Stimulated activated memory B cell treated with anti-CD40 and anti-IgM and Interleukin-4, amounts not matched to agents 10 μg/mL and 1 μg/mL and 100 μg/mL, for 72 hours (primary cell): Measurements from ENCODE around the gene GPSM3.

Source experiments
- ATAC-seq: fragments of 150-1000 bp; cut with Tn5 transposase; 2 replicates; pipeline ENCODE4 v1.10.0; 2021
- H3K27ac Mint-ChIP-seq: one replicate; pipeline ENCODE4 v1.8.0; 2022; ENCODE audit warnings: mild to moderate bottlenecking, mixed read lengths
- H3K27me3 Mint-ChIP-seq: one replicate; pipeline ENCODE4 v1.8.0; 2022; ENCODE audit warnings: mixed read lengths
- H3K36me3 Mint-ChIP-seq: one replicate; pipeline ENCODE4 v1.8.0; 2022; ENCODE audit warnings: mixed read lengths
- H3K4me1 Mint-ChIP-seq: one replicate; pipeline ENCODE4 v1.8.0; 2022; ENCODE audit warnings: mixed read lengths
- H3K4me3 Mint-ChIP-seq: one replicate; pipeline ENCODE4 v1.8.0; 2022; ENCODE audit warnings: mild to moderate bottlenecking, moderate library complexity, mixed read lengths
- H3K9me3 Mint-ChIP-seq: one replicate; pipeline ENCODE4 v1.8.0; 2022; ENCODE audit warnings: mixed read lengths

The GPSM3 gene

GRCh38 chr6:32184084-32184640 is 8.3 kb downstream of the GPSM3 start, which contains the start of gene AGER:
TSS of gene AGER (minus strand) at chr6:32184253. CDS start at chr6:32184222, 31 bp downstream.
- peaks cover 52% of the 10 kb centered on the region for H3K36me3 Mint-ChIP-seq
- no peaks in the 10 kb centered on the region for H3K9me3 Mint-ChIP-seq
- peaks cover 65% of the 10 kb centered on the region for H3K4me1 Mint-ChIP-seq
- H3K27ac Mint-ChIP-seq = no peak within 1 kb of the TSS
- ATAC-seq = no peak
- no peaks in the 10 kb centered on the region for H3K27me3 Mint-ChIP-seq
- no peak within 1 kb of the TSS for H3K4me3 Mint-ChIP-seq

- Mint-ChIP-seq H3K4me1 (peaks cover 65% of the 10 kb centered on the region), H3K4me3 (no peak overlapping the region), H3K36me3 (peaks cover 52% of the 10 kb centered on the region), H3K27me3 (no peaks in the 10 kb centered on the region), H3K9me3 (no peaks in the 10 kb centered on the region), H3K27ac (no peak overlapping the region)
- no peak for ATAC-seq
These were observed 8.9 kb downstream of the GPSM3 start for GRCh38 chr6:32183483-32184083.

GRCh38 chr6:32183030-32183429 is 9.4 kb downstream of the GPSM3 start:
- no peaks in the 10 kb centered on the region for H3K27me3 Mint-ChIP-seq
- peaks cover 63% of the 10 kb centered on the region for H3K4me1 Mint-ChIP-seq
- H3K4me3 Mint-ChIP-seq = no peak overlapping the region
- H3K9me3 Mint-ChIP-seq = no peaks in the 10 kb centered on the region
- H3K36me3 Mint-ChIP-seq = peaks cover 53% of the 10 kb centered on the region
- ATAC-seq = no peak
- peak overlapping the region; percentile 23 for H3K27ac Mint-ChIP-seq

GRCh38 chr6:32182555-32182981 is 9.9 kb downstream of the GPSM3 start:
- H3K36me3 Mint-ChIP-seq = peaks cover 50% of the 10 kb centered on the region
- H3K4me1 Mint-ChIP-seq = peaks cover 61% of the 10 kb centered on the region
- no peak for ATAC-seq
- H3K27ac Mint-ChIP-seq = peak overlapping the region; percentile 23
- H3K4me3 Mint-ChIP-seq = no peak overlapping the region
- no peaks in the 10 kb centered on the region for H3K9me3 Mint-ChIP-seq
- no peaks in the 10 kb centered on the region for H3K27me3 Mint-ChIP-seq

- Mint-ChIP-seq H3K4me1 (peaks cover 61% of the 10 kb centered on the region), H3K4me3 (no peak overlapping the region), H3K27ac (peak overlapping the region; percentile 23), H3K9me3 (no peaks in the 10 kb centered on the region), H3K27me3 (no peaks in the 10 kb centered on the region), H3K36me3 (peaks cover 44% of the 10 kb centered on the region)
- no peak for ATAC-seq
These were observed 10.4 kb downstream of the GPSM3 start for GRCh38 chr6:32181915-32182529.

- Mint-ChIP-seq H3K4me3 (no peak overlapping the region), H3K4me1 (peaks cover 61% of the 10 kb centered on the region), H3K36me3 (peaks cover 36% of the 10 kb centered on the region), H3K27ac (no peak overlapping the region), H3K27me3 (no peaks in the 10 kb centered on the region), H3K9me3 (no peaks in the 10 kb centered on the region)
- no peak for ATAC-seq
These were observed 11.2 kb downstream of the GPSM3 start for GRCh38 chr6:32181148-32181702.

- H3K36me3 Mint-ChIP-seq = peaks cover 28% of the 10 kb centered on the region
- H3K27ac Mint-ChIP-seq = peak overlapping the region; percentile 86
- no peaks in the 10 kb centered on the region for H3K9me3 Mint-ChIP-seq
These were observed 12.6 kb downstream of the GPSM3 start for GRCh38 chr6:32179766-32180405.

GRCh38 chr6:32178547-32179440 is 13.6 kb downstream of the GPSM3 start:
- Mint-ChIP-seq H3K4me1 (peaks cover 70% of the 10 kb centered on the region), H3K9me3 (no peaks in the 10 kb centered on the region), H3K36me3 (peaks cover 28% of the 10 kb centered on the region), H3K4me3 (peak overlapping the region; percentile 86), H3K27me3 (no peaks in the 10 kb centered on the region), H3K27ac (peak overlapping the region; percentile 86)
- ATAC-seq = no peak

More at GRCh38 chr6:32179766-32180405, 12.6 kb downstream of the GPSM3 start:
- Mint-ChIP-seq H3K4me1 (peaks cover 63% of the 10 kb centered on the region), H3K4me3 (peak overlapping the region; percentile 47), H3K27me3 (no peaks in the 10 kb centered on the region)
- ATAC-seq = no peak

- Mint-ChIP-seq H3K9me3 (no peaks in the 10 kb centered on the region), H3K4me1 (peaks cover 78% of the 10 kb centered on the region), H3K4me3 (peak within 1 kb of the TSS; percentile 86), H3K36me3 (peaks cover 28% of the 10 kb centered on the region), H3K27ac (peak within 1 kb of the TSS; percentile 86), H3K27me3 (no peaks in the 10 kb centered on the region)
- ATAC-seq = peak; percentile 95
These were observed 14.5 kb downstream of the GPSM3 start, which contains the start of gene RNF5 for GRCh38 chr6:32177788-32178546. TSS of gene RNF5 (plus strand) at chr6:32178405. CDS start at chr6:32178512, 107 bp downstream.

- Mint-ChIP-seq H3K4me3 (peak overlapping the region; percentile 86), H3K9me3 (no peaks in the 10 kb centered on the region), H3K36me3 (peaks cover 22% of the 10 kb centered on the region), H3K4me1 (peaks cover 75% of the 10 kb centered on the region), H3K27me3 (no peaks in the 10 kb centered on the region), H3K27ac (peak overlapping the region; percentile 86)
- no peak for ATAC-seq
These were observed 15.2 kb downstream of the GPSM3 start for GRCh38 chr6:32177183-32177787.

- Mint-ChIP-seq H3K9me3 (no peaks in the 10 kb centered on the region), H3K36me3 (peaks cover 22% of the 10 kb centered on the region), H3K4me3 (peak overlapping the region; percentile 86), H3K4me1 (peaks cover 74% of the 10 kb centered on the region), H3K27ac (peak overlapping the region; percentile 86), H3K27me3 (no peaks in the 10 kb centered on the region)
- no peak for ATAC-seq
These were observed 15.8 kb downstream of the GPSM3 start for GRCh38 chr6:32176476-32177182.

GRCh38 chr6:32175711-32176475 is 16.6 kb downstream of the GPSM3 start, which contains the start of gene AGPAT1:
TSS of gene AGPAT1 (minus strand) at chr6:32176084. CDS start at chr6:32171496, 4,588 bp downstream.
- peak; percentile 77 for ATAC-seq
- H3K27ac Mint-ChIP-seq = peak within 1 kb of the TSS; percentile 86

More at GRCh38 chr6:32175711-32176475, 16.6 kb downstream of the GPSM3 start, which contains the start of gene AGPAT1:
- peaks cover 22% of the 10 kb centered on the region for H3K36me3 Mint-ChIP-seq
- no peaks in the 10 kb centered on the region for H3K9me3 Mint-ChIP-seq
- no peaks in the 10 kb centered on the region for H3K27me3 Mint-ChIP-seq
- H3K4me1 Mint-ChIP-seq = peaks cover 73% of the 10 kb centered on the region
- H3K4me3 Mint-ChIP-seq = peak within 1 kb of the TSS; percentile 86
